ENCODE data around the gene STYXL1.
A peak's percentile ranks its signal among the peaks of the same experiment; 100 is the strongest.
"Not testable (repeated sequence)": the region's sequence is repeated elsewhere in the genome, so short reads cannot be mapped to it uniquely, and the experiment has no call there.

STYXL1 gene, protein sequence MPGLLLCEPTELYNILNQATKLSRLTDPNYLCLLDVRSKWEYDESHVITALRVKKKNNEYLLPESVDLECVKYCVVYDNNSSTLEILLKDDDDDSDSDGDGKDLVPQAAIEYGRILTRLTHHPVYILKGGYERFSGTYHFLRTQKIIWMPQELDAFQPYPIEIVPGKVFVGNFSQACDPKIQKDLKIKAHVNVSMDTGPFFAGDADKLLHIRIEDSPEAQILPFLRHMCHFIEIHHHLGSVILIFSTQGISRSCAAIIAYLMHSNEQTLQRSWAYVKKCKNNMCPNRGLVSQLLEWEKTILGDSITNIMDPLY

GRCh38 chr7:76047811-76048667 lies at the start of gene STYXL1, which contains the start of gene MDH2:
Gene STYXL1 (minus strand): TSS chr7:76048000. CDS start chr7:76030523, 17,477 bp downstream.
Gene MDH2 (plus strand): TSS chr7:76048106. CDS start chr7:76048161, 55 bp downstream.
- DNase-seq (ENCODE audit: low read depth in 1 of 2, low spot score in 1 of 2), result peak; percentile 65 to 80

GRCh38 chr7:76095908-76096307 lies 48.1 kb upstream of the STYXL1 start:
- DNase-seq (ENCODE audit: low read depth in 1 of 2, low spot score in 1 of 2), result no peak

GRCh38 chr7:76094326-76094725 lies 46.5 kb upstream of the STYXL1 start:
- DNase-seq (ENCODE audit: low read depth in 1 of 2, low spot score in 1 of 2), result not testable (repeated sequence)

DNA sequence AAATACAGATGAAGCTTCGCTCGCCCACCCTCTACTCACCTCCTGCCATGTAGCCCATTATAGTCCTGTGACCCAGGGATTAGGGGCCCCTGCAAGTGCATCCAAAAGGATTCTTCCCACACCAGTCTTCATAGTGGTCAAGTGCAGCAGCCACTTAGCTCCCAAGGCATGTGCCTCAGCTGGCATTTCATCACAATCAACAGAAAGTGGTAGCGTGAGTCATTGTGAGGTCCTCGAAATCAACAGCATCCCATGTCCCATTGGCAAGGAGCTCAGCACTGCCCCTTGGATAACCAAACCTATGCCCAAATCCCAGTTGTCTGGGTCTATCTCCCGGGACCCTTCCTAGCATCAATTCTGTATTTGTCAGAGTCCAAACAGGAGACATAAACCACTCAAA lies 45.7 kb upstream of the STYXL1 start:
- not testable (repeated sequence) for DNase-seq (ENCODE audit: low read depth in 1 of 2, low spot score in 1 of 2)

DNA sequence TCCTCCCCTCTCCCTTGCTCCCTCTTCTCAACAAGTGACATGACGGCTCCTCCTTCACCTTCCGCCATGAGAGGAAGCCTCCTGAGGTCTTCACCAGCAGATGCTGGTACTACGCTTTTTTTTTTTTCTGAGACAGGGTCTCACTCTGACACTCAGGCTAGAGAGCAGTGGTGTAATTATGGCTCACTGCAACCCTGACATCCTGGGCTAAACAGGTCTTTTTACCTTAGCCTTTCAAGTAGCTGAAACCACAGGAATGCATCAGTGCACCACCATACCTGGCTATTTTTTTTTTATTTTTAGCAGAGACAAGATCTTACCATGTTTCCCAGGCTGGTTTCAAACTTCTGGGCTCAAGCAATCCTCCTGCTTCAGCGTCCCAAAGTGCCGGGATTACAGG lies 43.7 kb upstream of the STYXL1 start:
- DNase-seq (ENCODE audit: low read depth in 1 of 2, low spot score in 1 of 2), result no peak

- DNase-seq (ENCODE audit: low read depth in 1 of 2, low spot score in 1 of 2), result no peak
Measured at GRCh38 chr7:76089865-76090475, 42.2 kb upstream of the STYXL1 start.

GRCh38 chr7:76087362-76087791 lies 39.6 kb upstream of the STYXL1 start:
- DNase-seq (ENCODE audit: low read depth in 1 of 2, low spot score in 1 of 2), result not testable (repeated sequence)

DNA sequence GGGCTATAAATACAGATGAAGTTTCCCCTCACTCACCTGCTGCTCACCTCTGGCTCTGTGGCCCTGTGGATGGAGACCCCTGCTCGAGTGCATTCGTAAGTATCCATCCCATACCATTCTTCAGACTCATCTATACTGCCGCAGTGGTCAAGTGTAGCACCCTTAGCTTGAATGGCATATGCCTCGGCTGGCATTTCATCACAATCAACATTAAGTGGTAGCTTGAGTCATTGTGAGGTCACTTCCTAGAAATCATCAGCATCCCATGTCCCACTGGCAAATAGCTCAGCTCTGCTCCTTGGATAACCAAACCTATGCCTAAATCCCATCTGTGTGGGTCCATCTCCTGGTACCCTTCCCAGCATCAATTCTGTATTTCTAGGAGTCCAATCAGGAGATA lies 38.3 kb upstream of the STYXL1 start:
- no peak for DNase-seq (ENCODE audit: low read depth in 1 of 2, low spot score in 1 of 2)

DNA sequence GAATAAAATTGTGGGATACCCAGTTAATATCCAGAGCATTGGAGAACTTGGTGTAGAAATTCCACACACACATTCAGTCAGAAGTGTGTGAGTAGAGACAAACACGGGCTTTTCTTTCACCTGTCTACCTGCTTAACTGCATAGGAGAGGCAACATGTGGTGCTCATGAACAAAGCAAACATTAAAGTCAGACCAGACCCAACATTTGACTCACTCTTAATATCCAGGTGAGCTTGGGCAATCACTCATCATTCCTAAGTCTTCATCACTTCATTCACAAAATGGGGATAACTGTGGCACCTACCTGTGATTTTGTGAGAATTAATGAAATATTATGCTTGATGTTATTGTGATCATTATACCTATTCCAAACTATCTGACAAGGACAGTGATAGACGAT lies 36.3 kb upstream of the STYXL1 start:
- not testable (repeated sequence) for DNase-seq (ENCODE audit: low read depth in 1 of 2, low spot score in 1 of 2)

DNA sequence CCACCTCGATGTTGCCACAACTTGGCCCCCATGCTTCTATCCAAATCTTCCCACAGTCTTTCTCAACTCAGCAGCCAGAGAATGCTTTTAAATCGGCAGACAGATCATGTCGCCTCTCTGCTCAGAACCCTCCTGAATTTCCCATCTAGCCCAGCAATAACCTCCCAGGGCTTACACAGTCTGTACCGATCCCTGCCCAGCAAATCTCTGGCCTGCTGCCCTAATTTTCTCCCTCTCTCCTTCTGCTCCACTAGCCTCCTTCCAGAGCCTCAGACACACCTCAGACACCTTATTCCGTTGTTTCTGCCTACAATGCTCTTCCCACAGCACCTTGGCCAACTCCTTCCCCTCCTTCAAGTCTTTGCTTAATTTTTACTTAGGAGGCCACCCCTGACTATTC lies 32.4 kb upstream of the STYXL1 start:
- no peak for DNase-seq (ENCODE audit: low read depth in 1 of 2, low spot score in 1 of 2)

DNA sequence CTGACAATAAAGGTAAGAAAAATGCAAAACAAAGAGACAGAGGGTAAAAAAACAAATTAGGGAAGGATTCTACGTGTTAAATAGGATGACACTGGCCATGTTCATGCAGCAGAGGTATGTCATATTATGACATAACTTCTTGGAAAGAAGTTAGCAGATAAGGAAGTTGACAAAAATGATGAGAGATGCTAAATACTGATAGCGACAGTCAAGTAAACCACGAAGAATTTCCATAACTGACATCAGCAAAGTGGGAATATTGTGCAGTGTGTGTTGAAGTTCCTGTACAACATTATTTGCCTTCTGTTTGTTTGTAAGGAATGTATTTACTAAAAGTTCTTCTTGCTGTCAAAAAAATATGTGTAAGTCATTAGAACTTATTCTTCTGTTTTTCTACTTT lies 29.6 kb upstream of the STYXL1 start:
- no peak for DNase-seq (ENCODE audit: low read depth in 1 of 2, low spot score in 1 of 2)

- no peak for DNase-seq (ENCODE audit: low read depth in 1 of 2, low spot score in 1 of 2)
Measured at GRCh38 chr7:76076995-76077394, 29.2 kb upstream of the STYXL1 start.

DNA sequence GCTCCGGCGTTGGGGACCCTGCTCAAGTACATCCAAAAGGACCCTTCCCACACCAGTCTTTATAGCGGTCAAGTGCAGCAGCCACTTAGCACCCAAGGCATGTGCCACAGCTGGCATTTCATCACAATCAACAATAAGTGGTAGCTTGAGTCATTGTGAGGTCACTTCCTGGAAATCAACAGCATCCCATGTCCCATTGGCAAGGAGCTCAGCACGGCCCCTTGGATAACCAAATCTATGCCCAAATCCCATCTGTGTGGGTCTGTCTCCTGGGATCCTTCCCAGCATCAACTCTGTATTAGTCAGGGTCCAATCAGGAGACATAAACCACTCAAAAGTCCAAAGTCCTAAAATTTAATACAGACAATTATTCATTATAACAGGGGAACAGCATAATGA lies 27.2 kb upstream of the STYXL1 start:
- no peak for DNase-seq (ENCODE audit: low read depth in 1 of 2, low spot score in 1 of 2)

DNA sequence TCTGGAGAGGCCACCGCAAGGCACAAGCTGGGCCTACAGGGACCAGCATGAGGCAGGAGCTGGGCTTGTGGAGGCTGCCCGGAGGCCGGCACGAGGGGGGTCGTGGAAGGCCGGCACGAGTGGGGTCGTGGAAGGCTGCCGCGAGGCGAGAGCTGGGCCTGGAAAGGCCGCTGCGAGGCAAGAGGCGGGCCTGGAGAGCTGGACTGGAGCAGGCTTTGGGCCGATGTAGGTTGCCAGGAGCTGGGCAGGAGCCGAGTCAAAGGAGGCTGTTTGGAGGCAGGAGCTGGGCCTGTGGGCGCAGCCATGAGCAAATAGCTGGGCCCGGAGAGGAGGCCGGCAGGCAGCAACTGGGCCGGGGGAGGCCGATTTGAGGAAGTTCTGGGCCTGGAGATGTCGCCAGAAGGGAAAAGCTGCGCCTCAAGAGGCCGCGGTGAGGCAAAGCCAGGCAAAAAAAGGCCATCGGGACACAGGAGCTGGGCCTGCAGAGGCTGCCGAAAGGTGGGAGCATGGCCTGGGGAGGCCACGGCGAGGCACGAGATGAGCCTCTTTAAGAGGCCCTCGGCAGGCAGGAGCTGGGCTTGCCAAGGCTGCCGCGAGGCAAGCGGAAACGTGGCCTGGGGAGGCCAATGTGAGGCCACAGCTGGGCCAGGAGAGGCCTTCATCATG lies 26.6 kb upstream of the STYXL1 start:
- DNase-seq (ENCODE audit: low read depth in 1 of 2, low spot score in 1 of 2), result no peak

- DNase-seq (ENCODE audit: low read depth in 1 of 2, low spot score in 1 of 2), result no peak
Measured at GRCh38 chr7:76073335-76073990, 25.7 kb upstream of the STYXL1 start.

DNA sequence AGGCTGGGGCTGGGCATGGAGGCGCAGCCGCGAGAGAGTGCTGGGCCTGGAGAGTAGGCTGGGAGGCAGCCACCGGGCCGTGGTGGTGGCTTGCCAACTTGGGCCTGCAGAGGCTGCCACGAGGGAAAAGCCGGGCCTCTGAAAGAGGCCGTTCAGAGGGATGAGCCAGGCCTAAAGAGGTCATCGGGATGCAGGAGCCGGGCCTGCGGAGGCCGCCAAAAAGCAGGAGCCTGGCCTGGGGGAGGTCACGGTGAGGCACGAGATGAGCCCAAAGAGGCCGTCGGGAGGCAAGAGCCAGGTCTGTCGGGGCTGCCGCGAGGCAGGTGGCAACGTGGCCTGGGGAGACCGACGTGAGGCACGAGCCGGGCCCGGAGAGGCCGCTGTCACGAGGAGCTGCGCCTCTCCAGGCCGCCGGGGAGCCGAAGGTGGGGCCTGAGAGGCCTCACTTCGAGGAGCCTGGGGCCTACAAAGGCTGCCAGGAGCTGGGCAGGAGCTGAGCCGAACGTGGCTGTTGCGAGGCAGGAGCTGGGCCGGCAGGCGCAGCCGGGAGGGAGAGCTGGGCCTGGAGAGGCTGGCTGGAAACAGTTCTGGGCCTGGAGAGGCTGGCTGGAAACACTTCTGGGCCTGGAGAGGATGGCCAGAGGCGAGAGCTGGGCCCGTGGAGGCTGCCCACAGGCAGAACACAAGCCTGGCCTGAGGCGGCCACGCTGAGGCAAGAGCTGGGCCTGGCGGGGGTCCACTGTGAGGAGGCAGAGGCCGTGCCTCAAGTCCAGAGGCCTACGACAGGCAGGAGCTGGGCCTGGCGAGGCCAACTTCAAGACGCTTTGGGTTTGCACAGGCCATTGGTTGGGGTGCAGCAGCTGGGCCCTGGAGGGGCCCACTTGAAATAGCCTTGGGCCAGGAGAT lies 24.7 kb upstream of the STYXL1 start:
- DNase-seq (ENCODE audit: low read depth in 1 of 2, low spot score in 1 of 2), result no peak

DNA sequence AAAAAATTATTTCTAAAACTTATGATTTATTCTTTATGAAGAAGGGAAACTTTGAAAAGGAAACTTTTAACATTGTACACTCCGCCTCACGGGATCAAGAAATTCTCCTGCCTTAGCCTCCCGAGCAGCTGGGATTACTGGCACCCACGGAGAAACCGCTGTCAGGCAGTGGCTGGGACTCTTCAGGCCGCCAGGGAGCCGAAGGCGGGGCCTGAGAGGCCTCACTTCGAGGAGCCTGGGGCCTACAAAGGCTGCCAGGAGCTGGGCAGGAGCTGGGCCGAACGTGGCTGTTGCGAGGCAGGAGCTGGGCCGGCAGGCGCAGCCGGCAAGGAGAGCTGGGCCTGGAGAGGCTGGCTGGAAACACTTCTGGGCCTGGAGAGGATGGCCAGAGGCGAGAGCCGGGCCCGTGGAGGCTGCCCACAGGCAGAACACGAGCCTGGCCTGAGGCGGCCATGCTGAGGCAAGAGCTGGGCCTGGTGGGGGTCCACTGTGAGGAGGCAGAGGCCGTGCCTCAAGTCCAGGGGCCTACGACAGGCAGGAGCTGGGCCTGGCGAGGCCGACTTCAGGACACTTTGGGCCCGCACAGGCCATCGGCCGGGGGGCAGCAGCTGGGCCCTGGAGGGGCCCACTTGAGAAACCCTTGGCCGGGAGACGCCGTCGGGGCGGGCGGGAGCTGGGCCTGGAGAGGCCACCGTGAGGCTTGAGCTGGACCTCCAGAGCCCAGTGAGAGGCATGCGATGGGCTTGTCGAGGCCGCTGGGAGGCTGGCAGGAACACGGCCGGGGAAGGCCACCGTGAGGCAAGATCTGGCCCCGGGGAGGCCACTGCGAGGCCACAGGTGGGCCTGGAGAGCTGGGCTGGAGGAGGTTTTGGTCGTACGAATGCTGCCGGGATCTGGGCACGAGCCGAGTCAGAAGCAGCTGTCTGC lies 23.8 kb upstream of the STYXL1 start:
- no peak for DNase-seq (ENCODE audit: low read depth in 1 of 2, low spot score in 1 of 2)

GRCh38 chr7:76069238-76069638 lies 21.4 kb upstream of the STYXL1 start:
- no peak for DNase-seq (ENCODE audit: low read depth in 1 of 2, low spot score in 1 of 2)
